GM19193 (cell line): Measurements from ENCODE around the gene GJA3.
A peak's percentile ranks its signal among the peaks of the same experiment; 100 is the strongest.

Source experiments
- POLR2A ChIP-seq: IDR thresholded peaks from 4 replicates; pipeline ENCODE4 v1.6.1; 2011; ENCODE audit not compliant: insufficient read depth, insufficient read length; ENCODE audit errors: extremely low read depth

Gene GJA3

GRCh38 chr13:20170921-20171320, 10.1 kb upstream of the GJA3 start:
- TF ChIP-seq POLR2A, result no peak

- TF ChIP-seq POLR2A, result no peak
Measured at GRCh38 chr13:20168396-20168795, 7.5 kb upstream of the GJA3 start.

GRCh38 chr13:20165417-20166257, 4.8 kb upstream of the GJA3 start:
- TF ChIP-seq POLR2A, result no peak

GRCh38 chr13:20161951-20162300, 1.1 kb upstream of the GJA3 start:
- TF ChIP-seq POLR2A, result no peak

GRCh38 chr13:20161275-20161950, 561 bp upstream of the GJA3 start:
- peak; percentile 48 for TF ChIP-seq POLR2A

GRCh38 chr13:20159646-20160305, 1.1 kb downstream of the GJA3 start:
- no peak for TF ChIP-seq POLR2A

GRCh38 chr13:20157151-20157796, 3.6 kb downstream of the GJA3 start:
- no peak for TF ChIP-seq POLR2A

GRCh38 chr13:20156702-20157101, 4.2 kb downstream of the GJA3 start:
- no peak for TF ChIP-seq POLR2A

GRCh38 chr13:20151612-20152011, 9.2 kb downstream of the GJA3 start:
- no peak for TF ChIP-seq POLR2A

GRCh38 chr13:20151016-20151415, 9.8 kb downstream of the GJA3 start:
- no peak for TF ChIP-seq POLR2A

GRCh38 chr13:20150561-20150960, 10.3 kb downstream of the GJA3 start:
- no peak for TF ChIP-seq POLR2A

GRCh38 chr13:20149762-20150161, 11.1 kb downstream of the GJA3 start:
- TF ChIP-seq POLR2A, result no peak

GRCh38 chr13:20148501-20149183, 12.2 kb downstream of the GJA3 start:
- no peak for TF ChIP-seq POLR2A

GRCh38 chr13:20146381-20146780, 14.5 kb downstream of the GJA3 start:
- no peak for TF ChIP-seq POLR2A

- TF ChIP-seq POLR2A, result no peak
Measured at GRCh38 chr13:20145521-20145920, 15.3 kb downstream of the GJA3 start.
